HepG2 (cell line): ENCODE data around the gene MIPEP. TPM values are rescaled to one million over a fixed set of nuclear protein-coding genes. Genes with fewer than 3 reads are reported as not detected.

Experiments
- ATAC-seq: fragments of 200-7000 bp; cut with Tn5 transposase; 3 replicates; pipeline ENCODE4 v1.9.1; 2020; ENCODE audit warnings: mild to moderate bottlenecking, moderate library complexity
- BruUV-seq: library from RNA; stranded (reverse); fragments of 400-500 nt; replicated peaks from 2 replicates; lab custom pipeline; 2021; lab: Mats Ljungman, UMichigan
- CTCF ChIA-PET: fragments of 300-600 bp; formaldehyde crosslinking; extraction: SDS; loops from one replicate; lab custom pipeline; 2021; ENCODE audit warnings: low total read pairs, inconsistent platforms, low intra/inter-chr PET ratio; lab: Yijun Ruan, JAX
- POLR2A ChIA-PET: fragments of 350-600 bp; sonication (Branson Sonifier 250); formaldehyde crosslinking; loops from one replicate; lab custom pipeline; 2020; ENCODE audit warnings: antibody characterized with exemption, inconsistent platforms; lab: Yijun Ruan, JAX
- DNase-seq: peaks from one replicate; pipeline ENCODE4 v3.0.0-alpha.2; 2015; ENCODE audit warnings: low spot score
- FAIRE-seq: peaks from 3 replicates; lab custom pipeline; 2011; peaks lifted over from hg19 to GRCh38; lab: Jason Lieb, UNC
- H2AFZ ChIP-seq: one replicate; pipeline ENCODE4 v1.6.1; 2011; ENCODE audit warnings: low read length, inconsistent platforms
- H3K27ac ChIP-seq: fragments of 300-600 bp; 3 replicates; pipeline ENCODE4 v1.8.0; 2011; ENCODE audit warnings: mixed run types, mild to moderate bottlenecking, mixed read lengths, low read length, inconsistent platforms; ENCODE audit not compliant: insufficient read depth; ENCODE audit errors: extremely low read length
- H3K27me3 ChIP-seq, 2 experiments: fragments of 200-600 bp in 1 of 2; 2 replicates in 1 of 2; 3 replicates in 1 of 2; pipeline versions ENCODE4 v1.6.0 to v1.8.0; 2011; ENCODE audit warnings: low read length in 2 of 2, mild to moderate bottlenecking in 2 of 2, moderate library complexity in 2 of 2, inconsistent platforms in 1 of 2; ENCODE audit not compliant: insufficient read depth in 2 of 2, control insufficient read depth in 1 of 2
- H3K36me3 ChIP-seq, 2 experiments: fragments of 200-600 bp in 1 of 2; replicated peaks in 1 of 2; 2 replicates in 1 of 2; 3 replicates in 1 of 2; pipeline versions ENCODE4 v1.5.1 to v1.8.0; 2011; ENCODE audit warnings: low read length in 2 of 2, inconsistent platforms in 1 of 2; ENCODE audit not compliant: insufficient read depth in 2 of 2, control insufficient read depth in 1 of 2
- H3K4me1 ChIP-seq: 2 replicates; pipeline ENCODE4 v1.5.1; 2012; ENCODE audit warnings: low read length, inconsistent platforms; ENCODE audit not compliant: insufficient read depth
- H3K4me2 ChIP-seq: 2 replicates; pipeline ENCODE4 v1.6.0; 2011; ENCODE audit warnings: low read depth, low read length, inconsistent platforms
- H3K4me3 ChIP-seq, 3 experiments: fragments of 200-600 bp in 1 of 3; sonication (generic), shearing (Covaris generic) in 1 of 3; replicated peaks in 1 of 3; 2 replicates each; pipeline ENCODE4 v1.5.1; 2011 to 2016; ENCODE audit warnings: low read length in 3 of 3, inconsistent platforms in 2 of 3, low read depth in 2 of 3, mild to moderate bottlenecking in 2 of 3, control low read depth in 1 of 3, mixed read lengths in 1 of 3; ENCODE audit not compliant: insufficient read depth in 1 of 3
- H3K79me2 ChIP-seq: one replicate; pipeline ENCODE4 v1.6.1; 2011; ENCODE audit warnings: low read length, inconsistent platforms; ENCODE audit not compliant: insufficient read depth
- H3K9ac ChIP-seq: 2 replicates; pipeline ENCODE4 v1.6.0; 2011; ENCODE audit warnings: mild to moderate bottlenecking, low read depth, low read length, inconsistent platforms; ENCODE audit not compliant: insufficient read depth
- H3K9me3 ChIP-seq: 2 replicates; pipeline ENCODE4 v1.5.1; 2012; ENCODE audit warnings: mild to moderate bottlenecking, low read length
- H4K20me1 ChIP-seq: 2 replicates; pipeline ENCODE4 v1.6.0; 2011; ENCODE audit warnings: inconsistent platforms, mild to moderate bottlenecking, low read length, moderate library complexity; ENCODE audit not compliant: insufficient read depth
- CENPT ChIP-seq: sonication (generic); formaldehyde crosslinking; IDR thresholded peaks from 2 replicates; pipeline ENCODE4 v1.8.0; 2022; ENCODE audit warnings: low read depth, mild to moderate bottlenecking, moderate library complexity, missing genetic modification reagents
- KAT2B ChIP-seq: fragments of 150-350 bp; IDR thresholded peaks from 2 replicates; pipeline ENCODE4 v1.6.1; 2014; ENCODE audit warnings: low read depth, low read length, borderline replicate concordance
- KDM3A ChIP-seq: IDR thresholded peaks from 2 replicates; pipeline ENCODE4 v1.6.1; 2018; ENCODE audit warnings: low read depth, missing compliant biosample characterization
- POLR2AphosphoS2 ChIP-seq: IDR thresholded peaks from 2 replicates; pipeline ENCODE4 v1.6.1; 2011; ENCODE audit warnings: low read depth, low read length, improper control_type of control experiment
- SYNCRIP ChIP-seq: fragments of 200-400 bp; formaldehyde crosslinking; IDR thresholded peaks from 2 replicates; pipeline ENCODE4 v1.6.1; 2018; ENCODE audit warnings: mild to moderate bottlenecking, low read depth, low read length; ENCODE audit not compliant: insufficient read depth
- ZFY ChIP-seq: sonication (generic); formaldehyde crosslinking; IDR thresholded peaks from 2 replicates; pipeline ENCODE4 v1.4.0; 2020; ENCODE audit warnings: missing genetic modification reagents
- ZNF691 ChIP-seq: sonication (generic); formaldehyde crosslinking; IDR thresholded peaks from 2 replicates; pipeline ENCODE4 v1.4.0; 2020; ENCODE audit warnings: missing genetic modification reagents, low read depth, mild to moderate bottlenecking, borderline replicate concordance
- ZSCAN21 ChIP-seq: sonication (generic); formaldehyde crosslinking; IDR thresholded peaks from 2 replicates; pipeline ENCODE4 v1.8.0; 2022; ENCODE audit warnings: mild to moderate bottlenecking, missing genetic modification reagents, moderate library complexity, borderline replicate concordance
- WGBS: methylation state at CpG from one replicate; pipeline ENCODE4 v1.1.6; 2017; ENCODE audit warnings: low lambda C conversion rate; 5-methylcytosine and 5-hydroxymethylcytosine counted together
- in situ Hi-C: cut with HindIII; loops from 2 replicates; pipeline ENCODE4 v1.10.0; 2017; ENCODE audit warnings: low pct_unique_long_range_greater_than_20kb; ENCODE audit not compliant: extremely low pct_ligation_motif_present
- intact Hi-C: fragments of 100-400 bp; cut with micrococcal nuclease; formaldehyde crosslinking; loops from one replicate; pipeline ENCODE4 v1.10.0; 2022; ENCODE audit not compliant: unreplicated experiment
- polyA plus RNA-seq, 8 experiments: library from polyadenylated mRNA; depleted of rRNA in 3 of 8; stranded (reverse) in 7 of 8; unstranded in 1 of 8; fragments of >200 nt; fragmentation: Illumina TruSeq in 4 of 8; extraction: Trizol in 4 of 8; gene quantifications; 2 replicates each; pipeline versions ENCODE4 v1.2.1 to v1.2.3, GENCODE V29; 2011 to 2016; ENCODE audit warnings: low read depth in 4 of 8, missing spikeins in 1 of 8, mixed read lengths in 1 of 8; ENCODE audit not compliant: insufficient read depth in 1 of 8
- total RNA-seq, 5 experiments: library from RNA; depleted of rRNA; stranded (reverse); fragments of >200 nt; fragmentation: Illumina TruSeq; extraction: Trizol; gene quantifications; 2 replicates each; pipeline ENCODE4 v1.2.3, GENCODE V29; 2016; ENCODE audit warnings: low read depth in 1 of 5

The MIPEP gene
- total and polyA plus RNA-seq, 2 of the 13 experiments (the other 11 are each of a cell fraction or from before 2014, with no cell fraction given), result 9.3 to 24.1 TPM

DNA sequence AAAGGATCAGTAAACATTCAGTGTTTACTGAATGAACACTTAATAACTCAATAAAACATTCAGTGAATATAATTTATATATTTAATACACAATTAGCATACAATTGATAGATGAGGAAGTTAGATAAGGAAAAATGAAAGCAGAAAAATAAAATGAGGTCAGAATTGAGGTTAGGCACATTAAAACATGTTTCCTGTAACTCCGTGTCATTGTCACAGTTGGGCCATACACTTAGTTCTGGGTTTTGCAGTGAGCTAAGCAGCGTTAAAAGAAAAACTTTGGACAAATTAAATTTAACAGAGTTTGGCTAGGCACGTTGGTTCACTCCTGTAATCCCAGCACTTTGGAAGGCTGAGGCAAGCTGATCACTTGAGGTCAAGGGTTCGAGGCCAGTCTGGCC lies 71.4 kb downstream of the MIPEP start (continued):
- TF ChIP-seq ZNF691 (CRISPR knock-in tag) (no peak), ZFY (no peak), CENPT (CRISPR knock-in tag) (no peak), SYNCRIP (no peak)

- H3K4me2 ChIP-seq, result no peak overlapping the region
- no peak overlapping the region for H3K27ac ChIP-seq
- FAIRE-seq (no peak), ATAC-seq (no peak), DNase-seq (no peak)
- no peaks in the 10 kb centered on the region for H3K79me2 ChIP-seq
- intact Hi-C loops (no loop called here), in situ Hi-C loops (no loop called here)
- no peaks in the 10 kb centered on the region for H3K27me3 ChIP-seq
- ChIA-PET POLR2A (no interaction called here), CTCF (no interaction called here)
- WGBS, result 100% methylated on average over 2 of the region's 2 CpGs
- no peaks in the 10 kb centered on the region for H3K9me3 ChIP-seq
- no peaks in the 10 kb centered on the region for H4K20me1 ChIP-seq
- H3K9ac ChIP-seq, result no peak overlapping the region
- H3K4me3 ChIP-seq, result no peak overlapping the region
- no peaks in the 10 kb centered on the region for H3K36me3 ChIP-seq
- TF ChIP-seq ZSCAN21 (CRISPR knock-in tag) (no peak), POLR2AphosphoS2 (no peak), KDM3A (CRISPR knock-in tag) (no peak), KAT2B (no peak)
- no TSS peak for BruUV-seq
- no peak overlapping the region for H2AFZ ChIP-seq
- H3K4me1 ChIP-seq, result no peaks in the 10 kb centered on the region
Observed at GRCh38 chr13:23817136-23817535, 72.1 kb downstream of the MIPEP start.
